Measurements from ENCODE around the gene EID3.

Gene EID3

GRCh38 chr12:104333692-104334255 lies 30.2 kb downstream of the EID3 start:
- Mint-ChIP-seq H3K27me3 (no peaks in the 10 kb centered on the region), H3K9me3 (no peaks in the 10 kb centered on the region), H3K36me3 (ENCODE audit: low read depth) (peaks cover 69% of the 10 kb centered on the region), H3K4me3 (no peak overlapping the region), H3K4me1 (ENCODE audit: low read depth) (no peaks in the 10 kb centered on the region), H3K27ac (no peak overlapping the region)

DNA sequence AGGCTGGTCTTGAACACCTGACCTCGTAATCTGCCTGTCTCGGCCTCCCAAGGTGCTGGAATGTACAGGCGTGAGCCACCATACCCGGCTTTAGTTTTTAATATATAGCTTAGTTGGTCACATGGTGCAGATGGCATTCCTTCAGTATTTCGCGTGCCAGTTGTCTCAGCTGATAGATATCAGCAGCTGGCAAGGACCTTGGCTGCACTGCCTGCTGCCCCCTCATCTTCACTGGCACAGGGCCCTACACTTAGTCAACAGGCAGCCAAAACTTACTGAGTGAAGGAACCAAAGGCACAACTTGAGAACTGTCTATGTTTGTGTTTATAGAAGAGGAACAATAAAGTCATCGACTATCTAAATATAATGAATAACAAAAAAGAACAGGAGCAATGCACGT lies 31.0 kb downstream of the EID3 start:
- Mint-ChIP-seq H3K27me3 (no peaks in the 10 kb centered on the region), H3K36me3 (ENCODE audit: low read depth) (peaks cover 71% of the 10 kb centered on the region), H3K27ac (no peak overlapping the region), H3K4me1 (ENCODE audit: low read depth) (no peaks in the 10 kb centered on the region), H3K9me3 (no peaks in the 10 kb centered on the region), H3K4me3 (no peak overlapping the region)

- Mint-ChIP-seq H3K27me3 (no peaks in the 10 kb centered on the region), H3K27ac (no peak overlapping the region), H3K4me1 (ENCODE audit: low read depth) (no peaks in the 10 kb centered on the region), H3K4me3 (no peak overlapping the region), H3K36me3 (ENCODE audit: low read depth) (peaks cover 77% of the 10 kb centered on the region), H3K9me3 (no peaks in the 10 kb centered on the region)
Measured at GRCh38 chr12:104336115-104336514, 32.6 kb downstream of the EID3 start.

GRCh38 chr12:104337030-104337558 lies 33.6 kb downstream of the EID3 start:
- Mint-ChIP-seq H3K27ac (no peak overlapping the region), H3K4me1 (ENCODE audit: low read depth) (no peaks in the 10 kb centered on the region), H3K9me3 (no peaks in the 10 kb centered on the region), H3K27me3 (no peaks in the 10 kb centered on the region), H3K36me3 (ENCODE audit: low read depth) (peaks cover 75% of the 10 kb centered on the region), H3K4me3 (no peak overlapping the region)

DNA sequence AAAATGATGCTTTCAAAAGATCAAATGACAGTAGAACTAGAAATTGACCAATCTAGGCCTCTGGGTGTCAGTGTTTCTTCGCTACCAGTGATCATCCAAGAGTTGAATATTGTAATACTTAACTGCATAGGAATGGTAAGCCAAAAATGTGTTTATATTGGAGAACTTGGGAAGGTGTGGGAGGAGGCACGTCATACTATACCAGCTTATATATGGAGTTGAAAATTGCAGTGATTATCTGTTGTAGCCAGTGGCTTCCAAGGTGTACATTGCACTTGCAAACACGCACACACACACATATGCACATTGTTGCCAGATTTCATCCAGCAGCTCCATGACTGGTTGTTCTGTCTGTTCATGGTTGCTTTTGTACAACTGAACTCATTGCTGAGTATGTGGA lies 36.1 kb downstream of the EID3 start:
- H3K9me3 Mint-ChIP-seq: no peaks in the 10 kb centered on the region
- peaks cover 83% of the 10 kb centered on the region for H3K36me3 Mint-ChIP-seq (ENCODE audit: low read depth)

GRCh38 chr12:104340177-104340576 lies 36.6 kb downstream of the EID3 start:
- no peaks in the 10 kb centered on the region for H3K27me3 Mint-ChIP-seq
- no peaks in the 10 kb centered on the region for H3K9me3 Mint-ChIP-seq
- H3K36me3 Mint-ChIP-seq (ENCODE audit: low read depth): peaks cover 81% of the 10 kb centered on the region
- no peak overlapping the region for H3K27ac Mint-ChIP-seq
- no peaks in the 10 kb centered on the region for H3K4me1 Mint-ChIP-seq (ENCODE audit: low read depth)
- H3K4me3 Mint-ChIP-seq: no peak overlapping the region

More for the DNA sequence above, 36.1 kb downstream of the EID3 start:
- Mint-ChIP-seq H3K27me3 (no peaks in the 10 kb centered on the region), H3K27ac (no peak overlapping the region), H3K4me1 (ENCODE audit: low read depth) (no peaks in the 10 kb centered on the region), H3K4me3 (no peak overlapping the region)

GRCh38 chr12:104340925-104341611 lies 37.5 kb downstream of the EID3 start:
- no peaks in the 10 kb centered on the region for H3K4me1 Mint-ChIP-seq (ENCODE audit: low read depth)
- no peaks in the 10 kb centered on the region for H3K9me3 Mint-ChIP-seq
- no peak overlapping the region for H3K27ac Mint-ChIP-seq
- no peak overlapping the region for H3K4me3 Mint-ChIP-seq
- peaks cover 79% of the 10 kb centered on the region for H3K36me3 Mint-ChIP-seq (ENCODE audit: low read depth)
- no peaks in the 10 kb centered on the region for H3K27me3 Mint-ChIP-seq

DNA sequence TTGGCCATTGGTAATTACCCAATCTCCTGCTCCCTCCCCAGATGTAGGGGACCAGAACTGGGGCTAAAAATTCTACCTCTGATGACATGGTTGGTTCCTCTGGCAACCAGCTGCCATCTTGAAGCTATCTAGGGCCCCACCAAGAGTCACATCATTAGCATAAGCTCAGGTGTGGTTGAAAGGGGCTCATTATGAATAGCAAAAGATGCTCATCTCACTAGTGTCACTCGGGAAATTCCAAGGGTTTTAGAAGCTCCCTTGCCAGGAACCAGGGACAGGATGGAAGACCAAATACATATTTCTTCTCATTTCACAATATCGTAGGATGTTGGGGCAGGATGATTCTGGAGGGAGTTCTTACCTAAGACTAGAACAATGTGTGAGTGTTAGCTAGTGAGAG lies 38.6 kb downstream of the EID3 start:
- Mint-ChIP-seq H3K27me3 (no peaks in the 10 kb centered on the region), H3K9me3 (no peaks in the 10 kb centered on the region), H3K4me1 (ENCODE audit: low read depth) (no peaks in the 10 kb centered on the region), H3K36me3 (ENCODE audit: low read depth) (peaks cover 70% of the 10 kb centered on the region), H3K4me3 (no peak overlapping the region), H3K27ac (no peak overlapping the region)

- Mint-ChIP-seq H3K4me1 (ENCODE audit: low read depth) (no peaks in the 10 kb centered on the region), H3K36me3 (ENCODE audit: low read depth) (peaks cover 74% of the 10 kb centered on the region), H3K4me3 (no peak overlapping the region), H3K27ac (no peak overlapping the region), H3K27me3 (no peaks in the 10 kb centered on the region), H3K9me3 (no peaks in the 10 kb centered on the region)
Measured at GRCh38 chr12:104342635-104343249, 39.2 kb downstream of the EID3 start.

GRCh38 chr12:104344682-104345081 lies 41.1 kb downstream of the EID3 start:
- no peak overlapping the region for H3K27ac Mint-ChIP-seq
- H3K27me3 Mint-ChIP-seq: no peaks in the 10 kb centered on the region
- no peak overlapping the region for H3K4me3 Mint-ChIP-seq
- H3K9me3 Mint-ChIP-seq: no peaks in the 10 kb centered on the region
- no peaks in the 10 kb centered on the region for H3K4me1 Mint-ChIP-seq (ENCODE audit: low read depth)
- H3K36me3 Mint-ChIP-seq (ENCODE audit: low read depth): peaks cover 75% of the 10 kb centered on the region

DNA sequence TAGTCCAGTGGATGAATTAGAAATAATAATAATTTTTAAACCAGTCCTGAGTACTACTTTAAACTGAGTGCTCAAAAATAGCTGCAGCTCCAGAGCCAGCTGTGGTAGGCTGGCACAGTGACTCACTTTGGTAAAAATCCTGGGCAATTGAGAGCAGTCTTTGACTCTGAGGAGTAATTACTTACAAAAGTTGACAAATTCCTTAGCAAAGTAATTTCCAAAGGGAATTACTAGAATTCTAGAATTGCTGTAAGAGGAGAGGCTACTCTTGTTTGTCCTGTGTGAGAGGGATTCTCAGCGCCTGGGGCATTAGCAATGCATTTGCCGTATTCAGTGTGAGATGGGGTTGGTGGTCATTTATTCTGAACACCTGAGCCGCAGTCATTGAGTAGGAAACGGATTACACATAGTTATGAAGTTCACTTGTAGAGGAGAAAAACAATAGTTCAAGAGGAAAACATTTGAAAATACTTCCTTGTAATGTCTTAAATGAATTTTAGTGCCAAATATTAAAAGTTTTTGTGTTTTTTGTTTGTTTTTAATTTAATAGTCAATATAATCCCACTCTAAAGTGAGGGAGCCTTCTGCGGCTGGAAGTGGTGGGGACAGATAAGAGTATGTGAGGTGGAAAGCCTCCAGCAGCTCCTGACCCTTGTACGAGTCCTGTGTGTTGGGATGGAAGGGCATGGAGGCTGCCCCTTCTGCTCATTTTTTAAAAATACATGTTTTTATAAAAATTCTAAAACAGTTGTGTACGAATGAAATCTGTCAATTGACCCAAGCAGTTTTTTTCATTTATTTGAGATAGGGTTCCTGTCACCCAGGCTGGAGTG lies 41.9 kb downstream of the EID3 start:
- Mint-ChIP-seq H3K27ac (no peak overlapping the region), H3K36me3 (ENCODE audit: low read depth) (peaks cover 75% of the 10 kb centered on the region), H3K27me3 (no peaks in the 10 kb centered on the region), H3K9me3 (no peaks in the 10 kb centered on the region), H3K4me3 (no peak overlapping the region), H3K4me1 (ENCODE audit: low read depth) (no peaks in the 10 kb centered on the region)

DNA sequence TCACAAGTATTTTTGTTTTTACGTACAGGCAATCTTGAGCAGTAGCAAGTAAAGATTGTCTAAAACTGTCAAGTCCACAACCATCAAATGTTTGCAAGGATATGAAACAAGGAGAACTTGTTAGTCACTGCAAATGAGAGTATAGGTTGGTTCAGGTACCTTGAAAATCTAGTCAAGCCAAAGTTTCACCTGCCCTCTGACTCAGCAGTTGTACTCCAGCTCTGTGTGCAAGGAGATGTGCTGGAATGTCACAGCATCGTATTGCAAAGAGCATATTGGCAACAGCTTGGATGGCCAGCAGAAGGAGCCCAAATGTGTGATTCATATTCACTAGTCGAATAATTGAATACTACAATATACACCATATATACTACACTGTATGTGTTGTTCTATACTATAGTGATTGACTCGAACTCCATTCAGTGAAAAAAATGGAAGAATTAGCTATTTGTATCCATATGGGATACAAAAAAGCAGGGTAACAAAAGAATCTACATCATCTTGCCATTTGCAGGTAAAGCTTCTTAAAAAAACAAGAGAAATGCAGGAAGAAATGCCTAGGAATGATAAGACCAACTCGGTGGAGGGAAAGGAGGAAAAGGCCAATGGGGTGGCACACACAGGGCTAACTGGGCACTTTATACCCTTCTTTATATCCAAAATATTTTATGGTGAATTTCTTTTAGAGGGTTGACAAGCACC lies 44.0 kb downstream of the EID3 start:
- H3K36me3 Mint-ChIP-seq (ENCODE audit: low read depth): peaks cover 73% of the 10 kb centered on the region
- no peaks in the 10 kb centered on the region for H3K9me3 Mint-ChIP-seq
- H3K4me1 Mint-ChIP-seq (ENCODE audit: low read depth): no peaks in the 10 kb centered on the region
- H3K4me3 Mint-ChIP-seq: no peak overlapping the region
- H3K27me3 Mint-ChIP-seq: no peaks in the 10 kb centered on the region
- H3K27ac Mint-ChIP-seq: no peak overlapping the region

DNA sequence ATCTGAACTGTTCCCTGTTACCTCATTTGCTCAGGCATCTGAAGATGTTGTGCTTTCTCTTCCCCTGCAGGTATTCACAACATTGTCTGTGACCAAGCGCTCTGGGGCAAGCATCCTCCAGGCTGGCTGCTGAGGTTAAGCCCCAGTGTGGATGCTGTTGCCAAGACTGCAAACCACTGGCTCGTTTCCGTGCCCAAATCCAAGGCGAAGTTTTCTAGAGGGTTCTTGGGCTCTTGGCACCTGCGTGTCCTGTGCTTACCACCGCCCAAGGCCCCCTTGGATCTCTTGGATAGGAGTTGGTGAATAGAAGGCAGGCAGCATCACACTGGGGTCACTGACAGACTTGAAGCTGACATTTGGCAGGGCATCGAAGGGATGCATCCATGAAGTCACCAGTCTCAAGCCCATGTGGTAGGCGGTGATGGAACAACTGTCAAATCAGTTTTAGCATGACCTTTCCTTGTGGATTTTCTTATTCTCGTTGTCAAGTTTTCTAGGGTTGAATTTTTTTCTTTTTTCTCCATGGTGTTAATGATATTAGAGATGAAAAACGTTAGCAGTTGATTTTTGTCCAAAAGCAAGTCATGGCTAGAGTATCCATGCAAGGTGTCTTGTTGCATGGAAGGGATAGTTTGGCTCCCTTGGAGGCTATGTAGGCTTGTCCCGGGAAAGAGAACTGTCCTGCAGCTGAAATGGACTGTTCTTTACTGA lies 44.9 kb downstream of the EID3 start:
- no peaks in the 10 kb centered on the region for H3K4me1 Mint-ChIP-seq (ENCODE audit: low read depth)
- H3K36me3 Mint-ChIP-seq (ENCODE audit: low read depth): peaks cover 70% of the 10 kb centered on the region
- no peaks in the 10 kb centered on the region for H3K27me3 Mint-ChIP-seq
- no peak overlapping the region for H3K27ac Mint-ChIP-seq
- H3K4me3 Mint-ChIP-seq: no peak overlapping the region
- H3K9me3 Mint-ChIP-seq: no peaks in the 10 kb centered on the region

DNA sequence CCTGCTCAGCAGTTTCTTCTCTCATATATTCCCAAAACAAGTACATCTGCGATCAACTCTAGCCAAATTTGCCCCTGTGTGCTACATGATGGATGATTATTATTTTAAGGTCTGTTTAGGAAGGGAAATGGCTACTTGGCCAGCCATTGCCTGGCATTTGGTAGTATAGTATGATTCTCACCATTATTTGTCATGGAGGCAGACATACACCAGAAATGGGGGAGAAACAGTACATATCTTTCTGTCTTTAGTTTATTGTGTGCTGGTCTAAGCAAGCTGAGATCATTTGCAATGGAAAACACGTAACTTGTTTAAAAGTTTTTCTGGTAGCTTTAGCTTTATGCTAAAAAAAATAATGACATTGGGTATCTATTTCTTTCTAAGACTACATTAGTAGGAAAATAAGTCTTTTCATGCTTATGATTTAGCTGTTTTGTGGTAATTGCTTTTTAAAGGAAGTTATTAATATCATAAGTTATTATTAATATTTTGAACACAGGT lies 45.5 kb downstream of the EID3 start:
- no peak overlapping the region for H3K4me3 Mint-ChIP-seq
- H3K27ac Mint-ChIP-seq: no peak overlapping the region
- no peaks in the 10 kb centered on the region for H3K27me3 Mint-ChIP-seq
- H3K4me1 Mint-ChIP-seq (ENCODE audit: low read depth): no peaks in the 10 kb centered on the region
- H3K9me3 Mint-ChIP-seq: no peaks in the 10 kb centered on the region
- H3K36me3 Mint-ChIP-seq (ENCODE audit: low read depth): peaks cover 67% of the 10 kb centered on the region
